Medulla oblongata (tissue), 1 donor: ENCODE data around the gene HACD1.
A peak's percentile ranks its signal among the peaks of the same experiment; 100 is the strongest.

Source experiments
- DNase-seq: peaks from one replicate; pipeline ENCODE4 v3.0.0-alpha.2; 2015; ENCODE audit errors: extremely low spot score

Gene HACD1

GRCh38 chr10:17617031-17617911, at the start of gene HACD1:
Gene HACD1 (minus strand): TSS chr10:17617374. CDS start chr10:17617339, 35 bp downstream.
- peak; percentile 44 for DNase-seq

- DNase-seq, result peak; percentile 87
These were observed 48.6 kb upstream of the HACD1 start for GRCh38 chr10:17665747-17666146.

GRCh38 chr10:17663450-17663849, 46.3 kb upstream of the HACD1 start:
- no peak for DNase-seq

GRCh38 chr10:17662193-17663138, 45.3 kb upstream of the HACD1 start:
- DNase-seq, result no peak

- no peak for DNase-seq
These were observed 44.3 kb upstream of the HACD1 start for GRCh38 chr10:17661510-17661909.

GRCh38 chr10:17660921-17661320, 43.7 kb upstream of the HACD1 start:
- DNase-seq, result no peak

GRCh38 chr10:17659365-17659764, 42.2 kb upstream of the HACD1 start:
- DNase-seq, result no peak

GRCh38 chr10:17657103-17657500, 39.9 kb upstream of the HACD1 start:
- no peak for DNase-seq

- DNase-seq, result no peak
These were observed 38.5 kb upstream of the HACD1 start for GRCh38 chr10:17655567-17656146.

- DNase-seq, result no peak
These were observed 37.8 kb upstream of the HACD1 start for GRCh38 chr10:17655009-17655408.

GRCh38 chr10:17652585-17652984, 35.4 kb upstream of the HACD1 start:
- no peak for DNase-seq

GRCh38 chr10:17651896-17652295, 34.7 kb upstream of the HACD1 start:
- DNase-seq, result no peak

GRCh38 chr10:17650416-17650815, 33.2 kb upstream of the HACD1 start:
- no peak for DNase-seq

GRCh38 chr10:17649836-17650235, 32.7 kb upstream of the HACD1 start:
- DNase-seq, result no peak

- DNase-seq, result no peak
These were observed 31.9 kb upstream of the HACD1 start for GRCh38 chr10:17649052-17649451.

GRCh38 chr10:17648243-17649035, 31.3 kb upstream of the HACD1 start:
- no peak for DNase-seq

GRCh38 chr10:17647326-17647725, 30.2 kb upstream of the HACD1 start:
- peak; percentile 51 for DNase-seq

GRCh38 chr10:17645621-17646345, 28.6 kb upstream of the HACD1 start:
- DNase-seq, result no peak

- no peak for DNase-seq
These were observed 27.3 kb upstream of the HACD1 start for GRCh38 chr10:17644485-17644943.

GRCh38 chr10:17643755-17644484, 26.7 kb upstream of the HACD1 start, which contains the start of gene STAM:
Gene STAM (plus strand): TSS chr10:17644151. CDS start chr10:17644340, 189 bp downstream.
- peak; percentile 93 for DNase-seq
